Measurements from ENCODE around the gene TWNK. TPM values are rescaled to one million over a fixed set of nuclear protein-coding genes. Genes with fewer than 3 reads are reported as not detected.
"Not testable (repeated sequence)": the region's sequence is repeated elsewhere in the genome, so short reads cannot be mapped to it uniquely, and the experiment has no call there.

The TWNK gene
- total RNA-seq, 1 donor = 3.9 TPM

- H3K4me3 ChIP-seq (ENCODE audit: low read depth, low read length) = no peak overlapping the region
- no peak for DNase-seq (ENCODE audit: low read depth)
- no peak for TF ChIP-seq CTCF (IDR thresholded peaks at IDR 0.05; ENCODE audit: insufficient read depth, low read depth, low read length)
Measured at GRCh38 chr10:100972115-100972903, 15.0 kb upstream of the TWNK start.

- TF ChIP-seq CTCF (IDR thresholded peaks at IDR 0.05; ENCODE audit: insufficient read depth, low read depth, low read length) = no peak
- no peak overlapping the region for H3K4me3 ChIP-seq (ENCODE audit: low read depth, low read length)
- no peak for DNase-seq (ENCODE audit: low read depth)
Measured at GRCh38 chr10:100972904-100973535, 14.3 kb upstream of the TWNK start.

- not testable (repeated sequence) for H3K4me3 ChIP-seq (ENCODE audit: low read depth, low read length); DNase-seq (ENCODE audit: low read depth)
Measured at GRCh38 chr10:100975397-100975796, 11.9 kb upstream of the TWNK start.

- no peak for TF ChIP-seq CTCF (IDR thresholded peaks at IDR 0.05; ENCODE audit: insufficient read depth, low read depth, low read length)
- no peak for DNase-seq (ENCODE audit: low read depth)
- no peak overlapping the region for H3K4me3 ChIP-seq (ENCODE audit: low read depth, low read length)
Measured at GRCh38 chr10:100976906-100977305, 10.4 kb upstream of the TWNK start.

- H3K4me3 ChIP-seq (ENCODE audit: low read depth, low read length) = no peak overlapping the region
- TF ChIP-seq CTCF (IDR thresholded peaks at IDR 0.05; ENCODE audit: insufficient read depth, low read depth, low read length) = no peak
- no peak for DNase-seq (ENCODE audit: low read depth)
Measured at GRCh38 chr10:100977436-100977835, 9.9 kb upstream of the TWNK start.

- no peak for TF ChIP-seq CTCF (IDR thresholded peaks at IDR 0.05; ENCODE audit: insufficient read depth, low read depth, low read length)
- DNase-seq (ENCODE audit: low read depth) = no peak
- H3K4me3 ChIP-seq (ENCODE audit: low read depth, low read length) = no peak overlapping the region
Measured at GRCh38 chr10:100978121-100978900, 9.0 kb upstream of the TWNK start.

GRCh38 chr10:100978901-100979195 lies 8.5 kb upstream of the TWNK start:
- no peak overlapping the region for H3K4me3 ChIP-seq (ENCODE audit: low read depth, low read length)
- no peak for TF ChIP-seq CTCF (IDR thresholded peaks at IDR 0.05; ENCODE audit: insufficient read depth, low read depth, low read length)
- no peak for DNase-seq (ENCODE audit: low read depth)
